ENCODE data around the gene KMT2E.

DNA sequence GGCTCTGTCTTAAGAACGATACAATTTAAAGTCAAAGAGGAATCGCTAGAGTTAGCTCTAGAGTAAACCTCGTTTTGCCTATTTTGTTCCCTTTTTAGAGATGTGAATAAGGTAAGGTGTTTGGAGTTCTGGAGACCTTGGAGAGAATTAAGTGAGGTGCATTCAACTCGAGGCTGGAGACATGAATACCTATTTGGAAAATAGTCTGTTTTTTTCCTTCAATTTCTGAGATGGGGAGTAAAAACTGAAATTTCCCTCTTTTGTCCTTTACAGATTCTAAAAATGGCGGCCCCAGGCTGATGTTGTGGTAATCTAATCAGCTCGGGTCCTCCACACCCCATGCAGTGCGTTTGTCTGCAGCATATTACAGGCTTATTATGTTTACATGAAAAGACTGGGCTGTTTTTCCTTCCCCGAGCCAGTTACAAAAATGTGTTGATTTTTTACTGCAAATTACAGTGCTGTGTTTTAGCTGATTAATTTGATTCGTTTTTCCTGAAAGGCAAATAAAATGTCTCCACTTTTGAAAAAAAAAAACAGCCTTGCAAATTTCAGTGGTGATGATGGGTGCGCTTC lies 1.5 kb downstream of the KMT2E start:
- no peak for TF ChIP-seq POLR2A (IDR thresholded peaks at IDR 0.05)
- TF ChIP-seq, protein P1, sequence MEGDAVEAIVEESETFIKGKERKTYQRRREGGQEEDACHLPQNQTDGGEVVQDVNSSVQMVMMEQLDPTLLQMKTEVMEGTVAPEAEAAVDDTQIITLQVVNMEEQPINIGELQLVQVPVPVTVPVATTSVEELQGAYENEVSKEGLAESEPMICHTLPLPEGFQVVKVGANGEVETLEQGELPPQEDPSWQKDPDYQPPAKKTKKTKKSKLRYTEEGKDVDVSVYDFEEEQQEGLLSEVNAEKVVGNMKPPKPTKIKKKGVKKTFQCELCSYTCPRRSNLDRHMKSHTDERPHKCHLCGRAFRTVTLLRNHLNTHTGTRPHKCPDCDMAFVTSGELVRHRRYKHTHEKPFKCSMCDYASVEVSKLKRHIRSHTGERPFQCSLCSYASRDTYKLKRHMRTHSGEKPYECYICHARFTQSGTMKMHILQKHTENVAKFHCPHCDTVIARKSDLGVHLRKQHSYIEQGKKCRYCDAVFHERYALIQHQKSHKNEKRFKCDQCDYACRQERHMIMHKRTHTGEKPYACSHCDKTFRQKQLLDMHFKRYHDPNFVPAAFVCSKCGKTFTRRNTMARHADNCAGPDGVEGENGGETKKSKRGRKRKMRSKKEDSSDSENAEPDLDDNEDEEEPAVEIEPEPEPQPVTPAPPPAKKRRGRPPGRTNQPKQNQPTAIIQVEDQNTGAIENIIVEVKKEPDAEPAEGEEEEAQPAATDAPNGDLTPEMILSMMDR (IDR thresholded peaks at IDR 0.05), result no peak
